Esophagus muscularis mucosa (tissue), 3 donors: ENCODE data around the gene GAREM1.

Experiments
- CTCF ChIP-seq, 3 experiments: fragments of 200-600 bp in 2 of 3; fragments of 450-650 bp in 1 of 3; sonication (generic) in 2 of 3; IDR thresholded peaks; one replicate each; pipeline ENCODE4 v1.5.1; 2017 to 2019; ENCODE audit warnings: antibody characterized with exemption in 3 of 3, mild to moderate bottlenecking in 2 of 3, moderate library complexity in 1 of 3
- POLR2A ChIP-seq: fragments of 450-650 bp; IDR thresholded peaks from one replicate; pipeline ENCODE4 v1.6.1; 2017; ENCODE audit warnings: antibody characterized with exemption, moderate library complexity, mild to moderate bottlenecking, low read depth

- TF ChIP-seq CTCF (IDR thresholded peaks at IDR 0.05): no peak
- no peak for TF ChIP-seq POLR2A
Observed at GRCh38 chr18:32418148-32418547, 52.5 kb downstream of the GAREM1 start.
